SK-N-SH (cell line): ENCODE results near the gene SCD. TPM values are rescaled to one million over a fixed set of nuclear protein-coding genes. Genes with fewer than 3 reads are reported as not detected.

Experiments
- CTCF ChIA-PET: fragments of 300-600, 350-600 bp; formaldehyde crosslinking; extraction: SDS; loops from one replicate; lab custom pipeline; 2021; lab: Yijun Ruan, JAX
- POLR2A ChIA-PET: fragments of 350-600 bp; sonication (Branson Sonifier 250); formaldehyde crosslinking; extraction: SDS; loops from one replicate; lab custom pipeline; 2020; ENCODE audit warnings: antibody characterized with exemption, inconsistent platforms; lab: Yijun Ruan, JAX
- DNase-seq: peaks from one replicate; pipeline ENCODE4 v3.0.0; 2012
- H2AFZ ChIP-seq: fragments of 200-600 bp; sonication (generic); 2 replicates; pipeline ENCODE4 v1.8.1; 2016; ENCODE audit warnings: antibody characterized with exemption, mild to moderate bottlenecking, low read depth
- H3F3A ChIP-seq: fragments of 200-600 bp; sonication (generic); replicated peaks from 2 replicates; pipeline ENCODE3; 2016; ENCODE audit warnings: antibody characterized with exemption, mild to moderate bottlenecking; ENCODE audit not compliant: insufficient read depth
- H3K27ac ChIP-seq, 2 experiments: fragments of 200-500 bp in 1 of 2; fragments of 200-600 bp in 1 of 2; sonication (Bioruptor generic) in 1 of 2; sonication (generic), shearing (Covaris generic) in 1 of 2; 2 replicates each; pipeline versions ENCODE4 v1.5.1 to v1.6.1; 2014 to 2016; ENCODE audit warnings: low read depth in 2 of 2, inconsistent platforms in 1 of 2, low read length in 1 of 2, mild to moderate bottlenecking in 1 of 2, mixed read lengths in 1 of 2
- H3K27me3 ChIP-seq: fragments of 200-600 bp; sonication (generic), shearing (Covaris generic); 2 replicates; pipeline ENCODE4 v1.6.1; 2016; ENCODE audit warnings: mixed run types; ENCODE audit not compliant: insufficient read depth
- H3K36me3 ChIP-seq, 2 experiments: fragments of 200-500 bp in 1 of 2; fragments of 200-600 bp in 1 of 2; sonication (Bioruptor generic) in 1 of 2; sonication (generic) in 1 of 2; replicated peaks in 1 of 2; 2 replicates each; pipeline versions ENCODE3 to v1.5.1; 2014 to 2016; ENCODE audit warnings: low read length in 1 of 2, mild to moderate bottlenecking in 1 of 2; ENCODE audit not compliant: insufficient read depth in 2 of 2, control insufficient read depth in 1 of 2
- H3K4me1 ChIP-seq, 2 experiments: fragments of 200-500 bp in 1 of 2; fragments of 200-600 bp in 1 of 2; sonication (Bioruptor generic) in 1 of 2; sonication (generic), shearing (Covaris generic) in 1 of 2; 2 replicates each; pipeline versions ENCODE4 v1.5.1 to v1.6.1; 2014 to 2016; ENCODE audit warnings: low read depth in 1 of 2, low read length in 1 of 2, mixed run types in 1 of 2; ENCODE audit not compliant: insufficient read depth in 2 of 2, control insufficient read depth in 1 of 2
- H3K4me2 ChIP-seq: fragments of 200-600 bp; sonication (generic), shearing (Covaris generic); 2 replicates; pipeline ENCODE4 v1.6.1; 2017; ENCODE audit warnings: mixed run types
- H3K4me3 ChIP-seq, 2 experiments: fragments of 200-500 bp in 1 of 2; fragments of 200-600 bp in 1 of 2; sonication (Bioruptor generic) in 1 of 2; sonication (generic), shearing (Covaris generic) in 1 of 2; 2 replicates each; pipeline versions ENCODE4 v1.5.1 to v1.8.1; 2014 to 2016; ENCODE audit warnings: low read depth in 2 of 2, inconsistent platforms in 1 of 2, low read length in 1 of 2, mild to moderate bottlenecking in 1 of 2, mixed read lengths in 1 of 2, moderate library complexity in 1 of 2
- H3K79me2 ChIP-seq: fragments of 200-600 bp; sonication (generic); 2 replicates; pipeline ENCODE4 v1.8.1; 2017; ENCODE audit warnings: mild to moderate bottlenecking; ENCODE audit not compliant: insufficient read depth
- H3K9ac ChIP-seq: fragments of 200-600 bp; sonication (generic); 2 replicates; pipeline ENCODE4 v1.6.1; 2017; ENCODE audit warnings: mixed run types
- H3K9me2 ChIP-seq: fragments of 200-600 bp; sonication (generic); 2 replicates; pipeline ENCODE4 v1.6.1; 2017; ENCODE audit warnings: mixed run types
- H3K9me3 ChIP-seq: fragments of 200-600 bp; sonication (generic); 2 replicates; pipeline ENCODE4 v1.6.1; 2017; ENCODE audit warnings: mixed run types, mild to moderate bottlenecking, moderate library complexity
- H4K20me1 ChIP-seq: fragments of 200-600 bp; sonication (generic); 2 replicates; pipeline ENCODE4 v1.6.1; 2017; ENCODE audit warnings: mild to moderate bottlenecking, mixed run types; ENCODE audit not compliant: insufficient read depth
- EP300 ChIP-seq, 2 experiments: IDR thresholded peaks; 2 replicates each; pipeline versions ENCODE4 v1.4.0 to v1.6.1; 2012; ENCODE audit warnings: borderline replicate concordance in 1 of 2, low read depth in 1 of 2, low read length in 1 of 2
- FOSL2 ChIP-seq: IDR thresholded peaks from 2 replicates; pipeline ENCODE4 v1.4.0; 2012; ENCODE audit warnings: low read depth, mild to moderate bottlenecking, moderate library complexity, borderline replicate concordance
- GABPA ChIP-seq: IDR thresholded peaks from 2 replicates; pipeline ENCODE4 v1.4.0; 2012; ENCODE audit warnings: low read depth, mild to moderate bottlenecking
- GATA2 ChIP-seq: sonication (generic); formaldehyde crosslinking; IDR thresholded peaks from 2 replicates; pipeline ENCODE4 v1.5.0; 2020; ENCODE audit warnings: mild to moderate bottlenecking, missing genetic modification reagents
- MXI1 ChIP-seq: IDR thresholded peaks from 2 replicates; pipeline ENCODE4 v1.6.1; 2012; ENCODE audit warnings: mild to moderate bottlenecking, low read depth, low read length, improper control_type of control experiment
- NFIC ChIP-seq: IDR thresholded peaks from 2 replicates; pipeline ENCODE4 v1.4.0; 2012; ENCODE audit warnings: borderline replicate concordance
- POLR2AphosphoS5 ChIP-seq: IDR thresholded peaks from 2 replicates; pipeline ENCODE4 v1.6.1; 2012; ENCODE audit warnings: low read depth, low read length
- RAD21 ChIP-seq: IDR thresholded peaks from 2 replicates; pipeline ENCODE4 v1.6.1; 2012; ENCODE audit warnings: mild to moderate bottlenecking, low read length
- RCOR1 ChIP-seq: fragments of 150-350 bp; IDR thresholded peaks from 2 replicates; pipeline ENCODE4 v1.6.1; 2017; ENCODE audit warnings: antibody characterized with exemption, low read length
- RFX5 ChIP-seq: IDR thresholded peaks from 2 replicates; pipeline ENCODE4 v1.6.1; 2012; ENCODE audit warnings: mild to moderate bottlenecking, improper control_type of control experiment, low read length
- RXRA ChIP-seq: IDR thresholded peaks from 2 replicates; pipeline ENCODE4 v1.4.0; 2012; ENCODE audit warnings: low read depth, mild to moderate bottlenecking, borderline replicate concordance
- SIN3A ChIP-seq: IDR thresholded peaks from 2 replicates; pipeline ENCODE4 v1.6.1; 2012; ENCODE audit warnings: low read depth, mild to moderate bottlenecking, low read length, moderate library complexity, borderline replicate concordance
- SMC3 ChIP-seq: IDR thresholded peaks from 2 replicates; pipeline ENCODE4 v1.6.1; 2012; ENCODE audit warnings: low read depth, low read length, improper control_type of control experiment
- TAF1 ChIP-seq: IDR thresholded peaks from 2 replicates; pipeline ENCODE4 v1.6.1; 2012; ENCODE audit warnings: low read depth, mild to moderate bottlenecking, low read length, moderate library complexity, borderline replicate concordance
- TEAD4 ChIP-seq: IDR thresholded peaks from 2 replicates; pipeline ENCODE4 v1.4.0; 2012; ENCODE audit warnings: mild to moderate bottlenecking, borderline replicate concordance; ENCODE audit not compliant: insufficient read depth
- WGBS: methylation state at CpG from one replicate; pipeline ENCODE4 v1.1.6; 2017; ENCODE audit warnings: low lambda C conversion rate; 5-methylcytosine and 5-hydroxymethylcytosine counted together
- polyA plus RNA-seq, 3 experiments: library from polyadenylated mRNA; depleted of rRNA; stranded (reverse); fragments of >200 nt; gene quantifications; 2 replicates each; pipeline ENCODE4 v1.2.3, GENCODE V29; 2012
- TF ChIP-seq, protein P1 (sequence below): IDR thresholded peaks from 2 replicates; pipeline ENCODE4 v1.4.0; 2012; ENCODE audit warnings: low read depth
- TF ChIP-seq, protein P2 (sequence below): IDR thresholded peaks from 2 replicates; pipeline ENCODE4 v1.4.0; 2012; ENCODE audit warnings: low read depth, borderline replicate concordance
- TF ChIP-seq, protein P3 (sequence below): fragments of 200-600 bp; sonication (generic); IDR thresholded peaks from 2 replicates; pipeline ENCODE4 v1.6.1; 2017; ENCODE audit warnings: antibody characterized with exemption, mild to moderate bottlenecking, moderate library complexity
- TF ChIP-seq, protein P4 (sequence below): IDR thresholded peaks from 2 replicates; pipeline ENCODE4 v1.4.0; 2012; ENCODE audit warnings: low read depth, borderline replicate concordance
- TF ChIP-seq, protein P5 (sequence below): fragments of 150-350 bp; IDR thresholded peaks from 2 replicates; pipeline ENCODE4 v1.6.1; 2016; ENCODE audit warnings: mild to moderate bottlenecking, low read depth, low read length
- TF ChIP-seq, protein P6 (sequence below): IDR thresholded peaks from 2 replicates; pipeline ENCODE4; 2012

The SCD gene
- polyA plus RNA-seq, 1 of the 3 experiments (the other 2 are of a cell fraction): 19.7 TPM

DNA sequence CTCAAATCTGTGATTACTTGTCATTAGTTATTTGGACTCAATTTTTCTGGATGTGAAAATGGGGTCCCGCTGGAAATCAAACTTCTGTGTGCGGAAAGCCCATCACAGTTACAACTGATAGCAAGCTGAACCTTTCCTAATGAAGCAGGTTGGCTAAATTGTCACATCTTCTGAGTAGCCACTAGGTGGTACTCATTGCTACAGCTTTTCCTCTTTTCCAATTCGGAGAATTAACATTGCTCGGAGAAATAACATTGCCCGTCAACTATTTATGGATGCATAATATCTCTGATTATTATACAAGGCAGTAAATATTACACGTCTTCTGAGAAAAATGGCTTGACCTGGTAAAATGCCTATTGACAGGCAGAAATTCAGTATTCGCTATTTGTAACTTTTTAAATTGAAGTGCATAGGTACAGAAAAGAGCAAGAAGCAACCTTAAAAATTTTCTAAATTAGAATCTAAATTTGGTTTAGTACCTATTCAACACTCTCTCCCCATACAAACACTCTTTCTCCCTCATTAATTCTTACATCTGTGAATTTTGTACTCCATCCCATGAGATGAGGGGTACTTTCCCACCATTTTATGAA lies 43.2 kb upstream of the SCD start (continued):
- TF ChIP-seq, protein P1, sequence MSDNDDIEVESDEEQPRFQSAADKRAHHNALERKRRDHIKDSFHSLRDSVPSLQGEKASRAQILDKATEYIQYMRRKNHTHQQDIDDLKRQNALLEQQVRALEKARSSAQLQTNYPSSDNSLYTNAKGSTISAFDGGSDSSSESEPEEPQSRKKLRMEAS: no peak
- no peak for TF ChIP-seq SIN3A
- TF ChIP-seq TEAD4: no peak
- TF ChIP-seq POLR2AphosphoS5: no peak
- TF ChIP-seq RXRA: no peak
- TF ChIP-seq, protein P2, sequence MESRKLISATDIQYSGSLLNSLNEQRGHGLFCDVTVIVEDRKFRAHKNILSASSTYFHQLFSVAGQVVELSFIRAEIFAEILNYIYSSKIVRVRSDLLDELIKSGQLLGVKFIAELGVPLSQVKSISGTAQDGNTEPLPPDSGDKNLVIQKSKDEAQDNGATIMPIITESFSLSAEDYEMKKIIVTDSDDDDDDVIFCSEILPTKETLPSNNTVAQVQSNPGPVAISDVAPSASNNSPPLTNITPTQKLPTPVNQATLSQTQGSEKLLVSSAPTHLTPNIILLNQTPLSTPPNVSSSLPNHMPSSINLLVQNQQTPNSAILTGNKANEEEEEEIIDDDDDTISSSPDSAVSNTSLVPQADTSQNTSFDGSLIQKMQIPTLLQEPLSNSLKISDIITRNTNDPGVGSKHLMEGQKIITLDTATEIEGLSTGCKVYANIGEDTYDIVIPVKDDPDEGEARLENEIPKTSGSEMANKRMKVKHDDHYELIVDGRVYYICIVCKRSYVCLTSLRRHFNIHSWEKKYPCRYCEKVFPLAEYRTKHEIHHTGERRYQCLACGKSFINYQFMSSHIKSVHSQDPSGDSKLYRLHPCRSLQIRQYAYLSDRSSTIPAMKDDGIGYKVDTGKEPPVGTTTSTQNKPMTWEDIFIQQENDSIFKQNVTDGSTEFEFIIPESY: no peak
- no peak for TF ChIP-seq NFIC
- no peak for TF ChIP-seq RFX5

DNA sequence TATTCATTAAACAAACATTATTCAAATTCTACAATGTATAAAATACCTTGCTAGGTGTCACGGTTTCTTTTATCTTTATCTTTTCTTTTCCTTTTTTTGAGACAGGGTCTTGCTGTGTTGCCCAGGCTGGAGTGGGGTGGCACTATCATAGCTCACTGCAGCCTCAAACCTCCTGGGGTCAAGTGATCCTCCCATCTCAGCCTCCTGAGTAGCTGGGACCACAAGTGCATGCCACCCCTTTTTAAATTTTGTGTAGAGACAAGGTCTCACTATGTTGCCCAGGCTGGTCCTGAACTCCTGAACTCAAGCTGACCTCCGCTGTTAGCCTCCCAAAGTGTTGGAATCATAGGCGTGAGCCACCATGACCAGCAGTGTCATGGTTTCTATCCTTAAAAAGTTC lies 42.6 kb upstream of the SCD start:
- H3K4me1 ChIP-seq: no peaks in the 10 kb centered on the region
- no peaks in the 10 kb centered on the region for H3K79me2 ChIP-seq
- H3K9me3 ChIP-seq: no peaks in the 10 kb centered on the region
- POLR2A ChIA-PET: no interaction called here
- 60% methylated on average over 3 of the region's 3 CpGs for WGBS
- no peaks in the 10 kb centered on the region for H4K20me1 ChIP-seq
- no peak overlapping the region for H3K9ac ChIP-seq
- no peak overlapping the region for H3K4me2 ChIP-seq
- H2AFZ ChIP-seq: no peak overlapping the region
- H3K27me3 ChIP-seq: peaks cover 31% of the 10 kb centered on the region
- no peak for TF ChIP-seq RXRA
- no peak for TF ChIP-seq TEAD4
- TF ChIP-seq SMC3: no peak
- TF ChIP-seq, protein P3, sequence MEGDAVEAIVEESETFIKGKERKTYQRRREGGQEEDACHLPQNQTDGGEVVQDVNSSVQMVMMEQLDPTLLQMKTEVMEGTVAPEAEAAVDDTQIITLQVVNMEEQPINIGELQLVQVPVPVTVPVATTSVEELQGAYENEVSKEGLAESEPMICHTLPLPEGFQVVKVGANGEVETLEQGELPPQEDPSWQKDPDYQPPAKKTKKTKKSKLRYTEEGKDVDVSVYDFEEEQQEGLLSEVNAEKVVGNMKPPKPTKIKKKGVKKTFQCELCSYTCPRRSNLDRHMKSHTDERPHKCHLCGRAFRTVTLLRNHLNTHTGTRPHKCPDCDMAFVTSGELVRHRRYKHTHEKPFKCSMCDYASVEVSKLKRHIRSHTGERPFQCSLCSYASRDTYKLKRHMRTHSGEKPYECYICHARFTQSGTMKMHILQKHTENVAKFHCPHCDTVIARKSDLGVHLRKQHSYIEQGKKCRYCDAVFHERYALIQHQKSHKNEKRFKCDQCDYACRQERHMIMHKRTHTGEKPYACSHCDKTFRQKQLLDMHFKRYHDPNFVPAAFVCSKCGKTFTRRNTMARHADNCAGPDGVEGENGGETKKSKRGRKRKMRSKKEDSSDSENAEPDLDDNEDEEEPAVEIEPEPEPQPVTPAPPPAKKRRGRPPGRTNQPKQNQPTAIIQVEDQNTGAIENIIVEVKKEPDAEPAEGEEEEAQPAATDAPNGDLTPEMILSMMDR: no peak
- TF ChIP-seq GATA2: no peak
- no peak for TF ChIP-seq GABPA
- no peak for TF ChIP-seq FOSL2
- TF ChIP-seq POLR2AphosphoS5: no peak
- TF ChIP-seq TAF1: no peak
- TF ChIP-seq RAD21: no peak
- TF ChIP-seq, protein P4, sequence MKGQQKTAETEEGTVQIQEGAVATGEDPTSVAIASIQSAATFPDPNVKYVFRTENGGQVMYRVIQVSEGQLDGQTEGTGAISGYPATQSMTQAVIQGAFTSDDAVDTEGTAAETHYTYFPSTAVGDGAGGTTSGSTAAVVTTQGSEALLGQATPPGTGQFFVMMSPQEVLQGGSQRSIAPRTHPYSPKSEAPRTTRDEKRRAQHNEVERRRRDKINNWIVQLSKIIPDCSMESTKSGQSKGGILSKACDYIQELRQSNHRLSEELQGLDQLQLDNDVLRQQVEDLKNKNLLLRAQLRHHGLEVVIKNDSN: no peak
- TF ChIP-seq, protein P5, sequence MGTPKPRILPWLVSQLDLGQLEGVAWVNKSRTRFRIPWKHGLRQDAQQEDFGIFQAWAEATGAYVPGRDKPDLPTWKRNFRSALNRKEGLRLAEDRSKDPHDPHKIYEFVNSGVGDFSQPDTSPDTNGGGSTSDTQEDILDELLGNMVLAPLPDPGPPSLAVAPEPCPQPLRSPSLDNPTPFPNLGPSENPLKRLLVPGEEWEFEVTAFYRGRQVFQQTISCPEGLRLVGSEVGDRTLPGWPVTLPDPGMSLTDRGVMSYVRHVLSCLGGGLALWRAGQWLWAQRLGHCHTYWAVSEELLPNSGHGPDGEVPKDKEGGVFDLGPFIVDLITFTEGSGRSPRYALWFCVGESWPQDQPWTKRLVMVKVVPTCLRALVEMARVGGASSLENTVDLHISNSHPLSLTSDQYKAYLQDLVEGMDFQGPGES: no peak
- no peak for TF ChIP-seq RFX5
- TF ChIP-seq, protein P6, sequence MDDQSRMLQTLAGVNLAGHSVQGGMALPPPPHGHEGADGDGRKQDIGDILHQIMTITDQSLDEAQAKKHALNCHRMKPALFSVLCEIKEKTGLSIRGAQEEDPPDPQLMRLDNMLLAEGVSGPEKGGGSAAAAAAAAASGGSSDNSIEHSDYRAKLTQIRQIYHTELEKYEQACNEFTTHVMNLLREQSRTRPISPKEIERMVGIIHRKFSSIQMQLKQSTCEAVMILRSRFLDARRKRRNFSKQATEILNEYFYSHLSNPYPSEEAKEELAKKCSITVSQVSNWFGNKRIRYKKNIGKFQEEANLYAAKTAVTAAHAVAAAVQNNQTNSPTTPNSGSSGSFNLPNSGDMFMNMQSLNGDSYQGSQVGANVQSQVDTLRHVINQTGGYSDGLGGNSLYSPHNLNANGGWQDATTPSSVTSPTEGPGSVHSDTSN: no peak
- no peak for TF ChIP-seq EP300 (IDR thresholded peaks at IDR 0.05; ENCODE audit: borderline replicate concordance in 1 of 2, low read depth in 1 of 2, low read length in 1 of 2)
- TF ChIP-seq MXI1: no peak
- no peak for TF ChIP-seq RCOR1
- TF ChIP-seq, all 33 proteins: peak for 0
- DNase-seq: no peak
- Histone ChIP-seq H3F3A (no peaks in the 10 kb centered on the region), H3K4me3 (no peak overlapping the region), H3K36me3 (no peaks in the 10 kb centered on the region), H3K27ac (no peak overlapping the region), H3K9me2 (no peaks in the 10 kb centered on the region)
- CTCF ChIA-PET: interaction anchor here (0.8 to 4.0 kb wide), 17 partner anchors 17 to 214 kb away, joined by 3 to 36 read pairs (median 4); partner anchors contain the start of gene PKD2L1
